Gastroesophageal sphincter (tissue), 3 donors: ENCODE data around the gene ATG2A.

Experiments used
- CTCF ChIP-seq, 4 experiments: fragments of 200-600 bp in 2 of 4; fragments of 450-650 bp in 2 of 4; sonication (generic) in 1 of 4; IDR thresholded peaks; one replicate each; pipeline ENCODE4 v1.5.1; 2017 to 2019; ENCODE audit warnings: antibody characterized with exemption in 4 of 4, mild to moderate bottlenecking in 2 of 4, moderate library complexity in 2 of 4
- EP300 ChIP-seq: sonication (generic); formaldehyde crosslinking; IDR thresholded peaks from one replicate; pipeline ENCODE4 v1.6.1; 2017; ENCODE audit warnings: antibody characterized with exemption, mild to moderate bottlenecking
- POLR2A ChIP-seq, 2 donors: fragments of 450-650 bp; IDR thresholded peaks; one replicate each; pipeline ENCODE4 v1.6.1; 2017; ENCODE audit warnings: antibody characterized with exemption in 2 of 2, mild to moderate bottlenecking in 2 of 2, moderate library complexity in 1 of 2
- POLR2AphosphoS5 ChIP-seq: sonication (generic); formaldehyde crosslinking; IDR thresholded peaks from one replicate; pipeline ENCODE4 v1.6.1; 2017; ENCODE audit warnings: antibody characterized with exemption

- TF ChIP-seq CTCF (IDR thresholded peaks at IDR 0.05) (no peak), POLR2AphosphoS5 (no peak), EP300 (no peak), POLR2A (IDR thresholded peaks at IDR 0.05) (no peak)
Measured at GRCh38 chr11:64932324-64932723, 15.3 kb upstream of the ATG2A start.
